Ureter (tissue), 1 donor: ENCODE data around the gene FN3KRP. TPM values are rescaled to one million over a fixed set of nuclear protein-coding genes. Genes with fewer than 3 reads are reported as not detected.
"Not testable (repeated sequence)": the region's sequence is repeated elsewhere in the genome, so short reads cannot be mapped to it uniquely, and the experiment has no call there.

Source experiments
- DNase-seq: peaks from one replicate; pipeline ENCODE4 v3.0.0-alpha.2; 2020; ENCODE audit warnings: low spot score
- total RNA-seq: library from RNA; stranded (reverse); gene quantifications from one replicate; pipeline ENCODE4 v1.2.4, GENCODE V29; 2023
- donor health status: DM: yes; HTN: yes; CAD: no.

FN3KRP gene
- total RNA-seq, 1 donor from 2014 or later = 25.7 TPM

DNA sequence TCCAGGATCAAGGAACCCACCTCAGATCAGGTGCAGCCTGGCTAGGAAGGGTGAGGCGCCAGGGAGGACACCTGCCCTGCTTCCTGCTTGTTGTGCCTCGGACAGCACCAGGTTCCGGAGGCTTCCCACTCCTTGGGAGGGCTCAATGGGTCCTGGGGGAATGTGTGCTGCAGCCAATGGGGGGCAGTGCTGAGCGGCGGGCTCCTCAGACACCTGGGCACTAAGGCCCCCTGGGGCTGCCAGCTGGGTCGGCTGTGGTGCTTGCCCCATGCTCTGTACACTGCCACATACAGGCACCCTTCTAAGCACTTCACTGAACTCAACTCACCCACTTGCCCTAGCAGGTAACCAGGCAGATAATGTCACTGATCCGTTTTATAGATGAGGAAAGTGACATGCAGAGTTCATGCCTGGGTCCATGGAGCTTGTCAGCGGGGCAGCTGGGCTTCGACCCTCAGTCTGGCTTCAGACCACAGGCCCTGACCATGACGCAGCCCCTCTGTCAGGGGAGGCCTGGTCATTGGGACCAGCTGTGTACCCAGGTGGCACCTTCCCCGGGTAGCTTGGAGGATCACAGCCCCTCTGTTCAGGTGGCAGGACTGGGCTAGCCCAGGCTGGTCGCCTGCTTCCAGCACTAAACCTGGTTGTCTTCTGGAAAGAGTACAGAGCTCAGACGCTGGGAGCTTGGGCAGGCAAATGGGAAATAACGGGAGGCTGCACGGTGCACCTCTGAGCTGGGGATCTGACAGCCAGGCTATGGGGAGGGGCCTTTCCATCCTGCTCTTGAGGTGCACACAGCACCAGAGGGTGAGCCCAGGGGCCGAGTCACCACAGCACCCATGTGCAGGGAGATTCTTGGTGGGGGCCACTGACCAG, 27.1 kb downstream of the FN3KRP start:
- no peak for DNase-seq

- DNase-seq = not testable (repeated sequence)
These were observed 28.2 kb downstream of the FN3KRP start for GRCh38 chr17:82744736-82745135.

- no peak for DNase-seq
These were observed 29.0 kb downstream of the FN3KRP start for GRCh38 chr17:82745524-82745923.

- no peak for DNase-seq
These were observed 32.2 kb downstream of the FN3KRP start for GRCh38 chr17:82748756-82749155.

GRCh38 chr17:82750241-82750908, 33.9 kb downstream of the FN3KRP start:
- DNase-seq = no peak

DNA sequence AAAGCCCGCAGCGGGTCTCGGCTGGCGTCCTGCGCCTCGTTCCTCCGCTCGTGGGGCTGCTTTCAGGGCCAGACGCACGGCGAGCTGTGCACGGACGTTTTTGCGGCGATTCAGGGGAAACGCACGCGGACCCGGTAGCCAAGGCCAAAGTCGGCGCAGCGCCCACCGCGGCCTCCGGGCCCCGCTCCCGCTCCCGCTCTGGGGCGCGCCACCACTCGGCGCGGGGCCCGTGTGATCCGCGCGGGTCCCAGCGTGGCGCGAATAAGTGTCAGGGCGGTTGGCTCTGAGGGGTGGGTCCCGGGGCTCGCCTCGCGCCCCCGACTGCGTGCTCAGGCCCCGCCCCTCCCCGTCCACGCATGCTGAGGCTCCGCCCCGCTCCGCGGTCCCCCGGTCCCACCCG, 34.7 kb downstream of the FN3KRP start:
- no peak for DNase-seq

GRCh38 chr17:82751571-82752370, 35.3 kb downstream of the FN3KRP start, which contains the start of gene TBCD:
TBCD (plus strand) TSS chr17:82752065; CDS start chr17:82752194, 129 bp downstream.
- peak; percentile 88 for DNase-seq

DNA sequence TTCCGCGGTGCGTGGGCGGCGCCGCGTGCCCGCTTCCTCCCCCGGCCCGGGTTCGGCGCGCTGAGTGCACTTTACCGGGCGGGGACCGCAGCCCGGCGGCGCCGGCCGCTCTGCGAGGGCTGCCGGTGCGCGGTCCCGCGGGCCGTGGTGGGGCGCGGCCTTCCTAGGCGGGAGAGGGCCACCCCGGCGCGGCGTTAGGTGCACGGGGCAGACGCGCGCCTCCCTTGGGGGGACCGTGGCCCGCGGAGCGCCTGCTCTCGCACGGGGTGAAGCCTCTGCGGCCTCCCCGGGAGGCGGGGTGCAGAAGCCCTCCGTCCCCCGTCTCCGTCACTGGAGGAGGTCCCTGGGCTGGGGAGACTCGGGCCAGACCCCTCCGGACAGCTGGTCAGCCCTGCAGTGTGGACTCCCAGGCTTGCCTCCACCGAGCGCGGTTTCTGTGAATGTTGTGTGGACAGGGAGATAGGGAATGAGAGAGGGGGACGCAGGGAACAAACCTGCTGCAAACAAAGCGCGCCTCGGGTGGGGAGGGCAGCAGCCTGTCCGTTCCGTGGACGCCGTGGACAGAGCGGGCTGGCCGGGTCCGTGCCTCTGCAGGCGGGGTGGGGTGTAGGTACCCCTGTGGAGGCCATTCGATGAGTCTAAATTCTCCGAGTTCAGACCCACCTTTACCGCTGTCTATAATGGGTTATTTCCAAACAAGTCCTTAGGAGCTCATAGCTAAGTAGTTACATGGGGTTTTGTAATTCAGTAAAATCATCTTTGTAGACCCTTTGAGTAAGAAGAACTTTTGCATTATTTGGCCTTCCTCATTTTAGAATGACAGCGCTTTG, 36.1 kb downstream of the FN3KRP start:
- no peak for DNase-seq

GRCh38 chr17:82753201-82753464, 36.6 kb downstream of the FN3KRP start:
- DNase-seq = no peak

- no peak for DNase-seq
These were observed 38.0 kb downstream of the FN3KRP start for GRCh38 chr17:82754297-82755208.

DNA sequence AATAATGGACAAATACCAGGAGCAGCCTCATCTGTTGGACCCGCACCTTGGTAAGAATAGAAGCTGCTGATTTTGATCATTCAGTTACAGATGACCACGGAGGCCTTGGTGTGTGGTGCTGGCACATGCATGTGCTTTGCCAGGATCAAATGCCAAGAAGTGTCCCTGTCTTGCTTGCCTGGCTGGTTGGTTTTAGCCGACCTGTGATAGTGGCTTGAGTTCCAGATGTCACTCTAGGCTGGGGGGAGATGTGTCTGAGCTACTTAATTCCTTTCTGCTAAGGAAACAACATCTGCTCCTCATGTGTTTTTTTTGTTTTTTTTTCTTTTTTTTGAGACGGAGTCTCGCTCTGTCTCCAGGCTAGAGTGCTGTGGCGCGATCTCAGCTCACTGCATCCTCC, 39.7 kb downstream of the FN3KRP start:
- DNase-seq = no peak

- DNase-seq = no peak
These were observed 48.9 kb downstream of the FN3KRP start for GRCh38 chr17:82765371-82765770.

- DNase-seq = no peak
These were observed 50.7 kb downstream of the FN3KRP start for GRCh38 chr17:82767041-82767754.

DNA sequence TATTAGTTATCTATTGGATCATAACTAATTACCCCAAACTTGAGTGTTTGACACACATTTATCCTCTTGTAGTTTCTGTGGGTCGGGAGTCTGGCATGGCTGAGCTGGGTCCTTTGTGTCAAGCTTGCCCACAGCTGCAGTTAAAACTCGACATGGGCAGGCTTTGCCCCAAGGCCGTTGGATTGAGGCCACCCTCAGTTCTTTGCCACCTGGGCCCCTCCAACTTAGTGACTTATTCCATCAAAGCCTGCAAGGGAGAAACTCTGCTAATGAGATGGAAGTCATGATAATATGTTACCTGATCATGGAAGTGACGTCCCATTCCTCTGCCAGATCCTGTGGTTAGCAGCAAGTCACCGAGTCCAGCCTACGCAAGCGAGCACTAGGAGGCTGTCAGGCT, 52.5 kb downstream of the FN3KRP start:
- DNase-seq = no peak

DNA sequence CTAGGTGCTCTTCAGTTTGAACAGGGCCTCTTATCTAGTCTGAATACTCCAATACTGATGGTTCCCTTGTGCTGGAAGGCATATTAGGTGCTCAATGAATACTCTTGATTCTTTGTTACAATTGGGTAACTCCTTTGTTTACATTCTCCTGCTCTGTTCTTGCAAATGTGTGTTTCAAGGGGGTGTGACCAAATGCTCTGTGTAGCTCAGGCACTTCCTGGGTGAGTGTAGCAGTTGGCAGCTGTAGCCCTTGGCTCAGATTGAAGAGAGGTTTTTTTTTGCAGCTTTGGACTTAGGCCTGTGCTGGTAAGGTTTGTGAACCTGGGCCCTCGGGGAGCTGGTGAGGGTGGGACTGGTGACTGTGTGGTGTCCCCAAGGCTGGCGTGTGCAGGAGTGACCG, 55.5 kb downstream of the FN3KRP start:
- DNase-seq = no peak

- DNase-seq = not testable (repeated sequence)
These were observed 58.0 kb downstream of the FN3KRP start for GRCh38 chr17:82774456-82774855.

DNA sequence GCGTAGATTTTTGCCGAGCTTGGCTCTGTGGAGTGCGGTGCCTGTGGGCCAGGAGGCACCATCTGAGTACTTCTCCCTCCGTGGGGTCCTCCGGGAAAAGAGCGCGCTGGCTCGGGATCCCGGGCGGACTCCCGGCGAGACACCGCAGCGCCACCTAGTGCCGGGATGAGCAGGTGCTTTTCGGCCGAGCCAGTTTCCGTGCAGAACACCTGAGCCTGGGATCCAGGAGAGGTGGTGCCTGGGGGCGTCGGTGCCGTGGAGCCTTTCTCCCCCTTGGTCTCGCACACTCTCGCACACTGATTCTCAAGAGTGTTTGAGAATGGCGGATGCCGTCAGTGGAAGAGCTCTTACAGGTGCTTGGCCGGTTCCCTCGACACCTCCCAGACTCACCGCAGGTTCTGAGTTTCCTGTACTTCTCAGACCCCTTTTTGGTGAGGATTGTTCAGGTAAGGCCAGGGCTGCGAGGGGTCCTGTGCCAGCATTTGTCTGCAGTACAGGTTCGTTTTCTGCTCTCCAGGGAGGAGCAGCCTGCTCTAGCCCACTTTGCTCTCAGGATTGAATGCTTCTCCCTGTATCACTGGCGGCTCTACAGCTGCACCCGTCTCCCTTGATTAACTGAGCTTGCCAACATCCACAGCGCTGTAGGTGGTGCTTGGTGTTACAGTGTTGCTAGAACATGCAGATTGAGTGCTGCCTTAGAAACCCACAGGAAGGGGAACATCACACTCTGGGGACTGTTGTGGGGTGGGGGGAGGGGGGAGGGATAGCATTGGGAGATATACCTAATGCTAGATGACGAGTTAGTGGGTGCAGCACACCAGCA, 58.7 kb downstream of the FN3KRP start:
- no peak for DNase-seq

GRCh38 chr17:82776454-82776853, 59.9 kb downstream of the FN3KRP start:
- DNase-seq = no peak
